Measurements from ENCODE around the gene SLC35E2B. TPM values are rescaled to one million over a fixed set of nuclear protein-coding genes. Genes with fewer than 3 reads are reported as not detected.

The SLC35E2B gene
- total RNA-seq, 1 experiment from 2014 or later, result 41.7 TPM

DNA sequence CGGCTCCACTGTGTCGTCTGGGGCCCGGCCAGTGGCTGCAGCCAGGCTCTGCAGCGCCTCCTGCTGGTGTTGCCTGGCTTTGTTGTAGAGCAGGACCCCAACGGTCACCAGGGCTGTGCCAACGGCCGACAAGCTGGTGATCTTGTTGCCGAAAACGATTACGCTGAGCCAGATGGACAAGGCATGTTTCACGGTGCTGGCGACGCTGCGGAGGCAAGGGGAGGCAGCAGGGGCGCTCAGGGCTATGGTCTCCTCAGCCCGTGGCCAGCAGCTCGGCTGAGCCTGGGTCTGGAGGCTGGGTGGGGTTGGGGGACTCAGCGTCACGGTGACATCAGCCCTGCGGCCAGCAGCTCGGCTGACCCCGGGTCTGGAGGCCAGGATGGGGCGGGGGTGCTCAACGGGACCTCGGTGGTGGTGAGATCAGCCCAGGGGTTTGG is 26.8 kb downstream of the SLC35E2B start:
- no peak overlapping the region for H3K18ac ChIP-seq (ENCODE audit: insufficient read length, low read depth, low read length)
- no CpG with 5 or more reads among the region's 25 CpGs for WGBS (ENCODE audit: extremely low coverage, insufficient read length, low lambda C conversion rate)
- H3K36me3 Mint-ChIP-seq (ENCODE audit: insufficient read depth in 1 of 3, low read depth in 3 of 3), result peaks cover 7 to 36% (median 29%) of the 10 kb centered on the region in 3 experiments; a peak in 6 of 7 replicates
- no peak overlapping the region for H3K4me2 ChIP-seq (ENCODE audit: insufficient read depth, insufficient read length, low read length)
- H3K4me1 Mint-ChIP-seq, result no peaks in the 10 kb centered on the region
- H3K27ac Mint-ChIP-seq, result no peak overlapping the region
- H3K9me3 Mint-ChIP-seq, result no peaks in the 10 kb centered on the region
- H3K9ac ChIP-seq (ENCODE audit: extremely low read depth, insufficient read length, low read length), result no peak overlapping the region
- no peak overlapping the region for H3K56ac ChIP-seq (ENCODE audit: insufficient read length, low read depth, low read length)
- H2BK120ac ChIP-seq (ENCODE audit: low read depth, low read length, poor library complexity, severe bottlenecking), result no peak overlapping the region
- H4K8ac ChIP-seq (replicated peaks; ENCODE audit: insufficient read length, low read depth, low read length), result no peak overlapping the region
- H2AK5ac ChIP-seq (ENCODE audit: insufficient read length, low read length), result no peak overlapping the region
- H4K5ac ChIP-seq (ENCODE audit: insufficient read length, low read depth, low read length), result no peak overlapping the region
- no peak overlapping the region for H3K4me3 Mint-ChIP-seq
- H3K4ac ChIP-seq (ENCODE audit: low read depth, low read length), result no peak overlapping the region
- no peak overlapping the region for H3K14ac ChIP-seq (ENCODE audit: insufficient read depth, low read length)
- H2BK15ac ChIP-seq (ENCODE audit: low read depth, low read length), result no peak overlapping the region
- H3K9me3 ChIP-seq (ENCODE audit: control insufficient read depth, low read depth, low read length), result no peaks in the 10 kb centered on the region
- no peak overlapping the region for H3K23ac ChIP-seq (ENCODE audit: insufficient read length, low read depth, low read length)
- H2BK5ac ChIP-seq (ENCODE audit: insufficient read length, low read length), result no peak overlapping the region
- H3K27me3 Mint-ChIP-seq (ENCODE audit: low read depth), result no peaks in the 10 kb centered on the region
- no peak overlapping the region for H3T11ph ChIP-seq (ENCODE audit: low read length)
- H4K91ac ChIP-seq (ENCODE audit: insufficient read length, low read depth, low read length), result no peak overlapping the region
- H2AFZ ChIP-seq (ENCODE audit: low read length), result no peak overlapping the region
- H3K27ac ChIP-seq (ENCODE audit: insufficient read length, low read depth, low read length), result no peak overlapping the region
- H2BK20ac ChIP-seq (ENCODE audit: low read depth, low read length, poor library complexity, severe bottlenecking), result no peak overlapping the region
- H3K79me1 ChIP-seq (ENCODE audit: insufficient read depth, low read depth, low read length, poor library complexity, severe bottlenecking), result no peaks in the 10 kb centered on the region
- TF ChIP-seq, protein P1, sequence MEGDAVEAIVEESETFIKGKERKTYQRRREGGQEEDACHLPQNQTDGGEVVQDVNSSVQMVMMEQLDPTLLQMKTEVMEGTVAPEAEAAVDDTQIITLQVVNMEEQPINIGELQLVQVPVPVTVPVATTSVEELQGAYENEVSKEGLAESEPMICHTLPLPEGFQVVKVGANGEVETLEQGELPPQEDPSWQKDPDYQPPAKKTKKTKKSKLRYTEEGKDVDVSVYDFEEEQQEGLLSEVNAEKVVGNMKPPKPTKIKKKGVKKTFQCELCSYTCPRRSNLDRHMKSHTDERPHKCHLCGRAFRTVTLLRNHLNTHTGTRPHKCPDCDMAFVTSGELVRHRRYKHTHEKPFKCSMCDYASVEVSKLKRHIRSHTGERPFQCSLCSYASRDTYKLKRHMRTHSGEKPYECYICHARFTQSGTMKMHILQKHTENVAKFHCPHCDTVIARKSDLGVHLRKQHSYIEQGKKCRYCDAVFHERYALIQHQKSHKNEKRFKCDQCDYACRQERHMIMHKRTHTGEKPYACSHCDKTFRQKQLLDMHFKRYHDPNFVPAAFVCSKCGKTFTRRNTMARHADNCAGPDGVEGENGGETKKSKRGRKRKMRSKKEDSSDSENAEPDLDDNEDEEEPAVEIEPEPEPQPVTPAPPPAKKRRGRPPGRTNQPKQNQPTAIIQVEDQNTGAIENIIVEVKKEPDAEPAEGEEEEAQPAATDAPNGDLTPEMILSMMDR (conservative IDR thresholded peaks at IDR 0.05), result peak; percentile 76
- H3K27me3 ChIP-seq (ENCODE audit: insufficient read depth, low read length), result no peaks in the 10 kb centered on the region
- no peaks in the 10 kb centered on the region for H3K79me2 ChIP-seq (ENCODE audit: insufficient read depth, low read length)
- H2BK12ac ChIP-seq (ENCODE audit: insufficient read length, low read depth, low read length), result no peak overlapping the region
- H3K4me1 ChIP-seq (ENCODE audit: insufficient read depth, low read length), result no peaks in the 10 kb centered on the region
- peak; percentile 66 for DNase-seq
- no peaks in the 10 kb centered on the region for H4K20me1 ChIP-seq (ENCODE audit: control insufficient read depth, insufficient read depth, insufficient read length)
- H3K23me2 ChIP-seq (ENCODE audit: insufficient read length, low read depth, low read length, poor library complexity, severe bottlenecking), result no peaks in the 10 kb centered on the region
